Skin of body (tissue), 2 donors: ENCODE results near the gene LOXL3. TPM values are rescaled to one million over a fixed set of nuclear protein-coding genes. Genes with fewer than 3 reads are reported as not detected.
A peak's percentile ranks its signal among the peaks of the same experiment; 100 is the strongest.

ENCODE experiments used
- DNase-seq: peaks from one replicate; lab custom pipeline; 2025; lab: John Stamatoyannopoulos, UW
- total RNA-seq: library from RNA; depleted of rRNA; stranded (reverse); fragments of >200 nt; gene quantifications from one replicate; pipeline ENCODE4 v1.2.3, GENCODE V29; 2014

Gene LOXL3, protein sequence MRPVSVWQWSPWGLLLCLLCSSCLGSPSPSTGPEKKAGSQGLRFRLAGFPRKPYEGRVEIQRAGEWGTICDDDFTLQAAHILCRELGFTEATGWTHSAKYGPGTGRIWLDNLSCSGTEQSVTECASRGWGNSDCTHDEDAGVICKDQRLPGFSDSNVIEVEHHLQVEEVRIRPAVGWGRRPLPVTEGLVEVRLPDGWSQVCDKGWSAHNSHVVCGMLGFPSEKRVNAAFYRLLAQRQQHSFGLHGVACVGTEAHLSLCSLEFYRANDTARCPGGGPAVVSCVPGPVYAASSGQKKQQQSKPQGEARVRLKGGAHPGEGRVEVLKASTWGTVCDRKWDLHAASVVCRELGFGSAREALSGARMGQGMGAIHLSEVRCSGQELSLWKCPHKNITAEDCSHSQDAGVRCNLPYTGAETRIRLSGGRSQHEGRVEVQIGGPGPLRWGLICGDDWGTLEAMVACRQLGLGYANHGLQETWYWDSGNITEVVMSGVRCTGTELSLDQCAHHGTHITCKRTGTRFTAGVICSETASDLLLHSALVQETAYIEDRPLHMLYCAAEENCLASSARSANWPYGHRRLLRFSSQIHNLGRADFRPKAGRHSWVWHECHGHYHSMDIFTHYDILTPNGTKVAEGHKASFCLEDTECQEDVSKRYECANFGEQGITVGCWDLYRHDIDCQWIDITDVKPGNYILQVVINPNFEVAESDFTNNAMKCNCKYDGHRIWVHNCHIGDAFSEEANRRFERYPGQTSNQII
- total RNA-seq: 3.7 TPM

DNA sequence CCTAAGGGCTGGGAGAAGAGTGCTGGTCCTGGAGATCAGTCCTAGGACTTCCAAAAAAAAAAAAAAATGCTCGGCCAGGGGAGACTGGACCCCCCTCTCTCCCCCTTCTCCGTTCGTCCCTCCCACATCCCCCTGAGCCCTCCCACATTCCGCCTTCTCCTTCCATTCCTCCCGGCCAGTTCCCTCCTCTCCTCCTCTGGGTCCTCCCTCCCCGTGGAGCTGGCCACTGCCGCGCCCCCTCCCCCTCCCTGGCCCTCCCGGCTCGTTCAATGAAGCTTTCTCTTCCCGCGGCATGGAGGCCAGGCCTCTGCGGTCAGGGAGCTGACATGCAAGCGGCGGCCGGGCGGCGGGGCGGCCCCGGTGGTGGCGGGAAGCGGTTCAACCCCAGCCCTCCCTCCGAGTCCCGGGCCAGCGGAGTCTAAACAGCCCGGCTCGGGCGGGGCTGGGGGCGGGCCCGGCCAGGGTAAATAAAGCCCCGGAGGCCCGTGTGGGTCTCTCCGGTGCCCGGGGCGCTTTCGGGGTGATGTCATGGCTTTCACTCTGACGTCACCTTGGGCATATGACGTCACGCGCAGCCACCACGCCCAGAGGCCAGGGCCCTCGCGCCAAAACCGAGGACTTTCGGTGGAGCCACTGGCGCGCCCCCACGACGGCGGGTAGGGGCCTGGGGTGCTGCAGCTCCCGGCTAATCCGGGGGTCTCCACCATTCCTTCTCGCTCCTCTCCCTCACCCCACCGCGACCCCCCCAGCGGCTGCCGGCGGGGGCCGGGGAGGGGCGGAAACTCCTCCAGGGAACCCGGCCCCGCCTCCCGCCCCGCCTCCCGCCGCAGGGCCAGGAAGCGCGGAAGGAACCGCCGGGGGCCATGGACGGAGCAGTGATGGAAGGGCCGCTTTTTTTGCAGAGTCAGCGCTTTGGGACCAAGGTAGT, at the start of gene LOXL3, which contains the start of gene DOK1:
TSS of gene LOXL3 (minus strand) at position 51 of the 928 bp plus-strand sequence. CDS start 1,308 bp downstream, outside the sequence.
TSS of gene DOK1 (plus strand) at position 829 of the 928 bp plus-strand sequence. CDS start at position 864, 35 bp downstream.
- peak; percentile 60 for DNase-seq

DNA sequence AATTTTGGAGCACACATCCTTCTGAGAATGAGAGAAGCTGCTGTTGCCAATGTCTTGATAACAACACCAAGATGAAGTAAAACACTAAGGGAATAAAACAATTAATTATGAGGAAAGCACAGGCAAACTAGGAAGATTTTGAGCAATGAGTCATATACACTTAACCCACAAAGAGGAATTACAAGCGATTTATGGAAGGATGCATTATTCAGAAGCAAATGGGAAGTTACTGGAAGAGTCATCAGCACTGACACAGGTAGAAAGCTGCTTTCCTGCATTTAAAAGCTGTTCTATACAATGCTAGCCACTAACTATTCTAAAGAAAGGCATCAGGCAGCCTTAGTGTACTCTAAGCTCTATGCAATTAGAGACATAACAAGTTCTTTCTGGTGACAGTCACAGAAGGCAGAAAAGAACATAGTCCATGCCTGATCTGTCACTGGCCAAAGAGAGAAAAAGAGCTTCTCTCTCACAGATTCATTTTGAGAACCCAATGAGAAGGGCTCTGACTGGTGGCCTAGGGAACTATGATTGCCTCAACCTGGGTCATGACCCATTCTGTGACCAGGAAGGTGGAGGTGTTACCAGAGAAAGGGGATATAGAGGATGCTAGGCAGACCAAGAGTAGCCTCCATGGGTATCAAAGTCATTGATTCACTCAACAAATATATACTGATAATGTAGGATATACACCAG, 49.0 kb upstream of the LOXL3 start:
- DNase-seq: no peak

DNA sequence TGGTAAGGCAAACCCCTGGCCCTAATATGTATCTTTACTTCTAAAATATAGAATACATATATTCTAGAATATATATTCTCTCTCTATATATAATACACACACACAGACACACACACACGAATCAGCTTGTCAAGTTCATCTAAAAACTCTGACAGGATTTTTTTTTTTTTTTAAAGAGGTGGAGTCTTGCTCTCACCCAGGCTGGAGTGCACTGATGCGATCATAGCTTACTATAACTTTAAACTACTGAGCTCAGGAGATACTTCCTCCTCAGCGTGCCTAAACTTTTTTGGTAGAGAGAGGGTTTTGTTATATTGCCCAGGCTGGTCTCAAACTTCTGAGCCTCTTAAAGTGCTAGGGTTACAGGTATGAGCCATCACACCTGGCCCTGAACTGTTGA, 45.9 kb upstream of the LOXL3 start:
- no peak for DNase-seq

GRCh38 chr2:74597410-74597809, 43.7 kb upstream of the LOXL3 start:
- peak; percentile 28 for DNase-seq

GRCh38 chr2:74596584-74596983, 42.8 kb upstream of the LOXL3 start:
- DNase-seq: no peak

- DNase-seq: no peak
Measured at GRCh38 chr2:74593826-74594772, 40.4 kb upstream of the LOXL3 start.

DNA sequence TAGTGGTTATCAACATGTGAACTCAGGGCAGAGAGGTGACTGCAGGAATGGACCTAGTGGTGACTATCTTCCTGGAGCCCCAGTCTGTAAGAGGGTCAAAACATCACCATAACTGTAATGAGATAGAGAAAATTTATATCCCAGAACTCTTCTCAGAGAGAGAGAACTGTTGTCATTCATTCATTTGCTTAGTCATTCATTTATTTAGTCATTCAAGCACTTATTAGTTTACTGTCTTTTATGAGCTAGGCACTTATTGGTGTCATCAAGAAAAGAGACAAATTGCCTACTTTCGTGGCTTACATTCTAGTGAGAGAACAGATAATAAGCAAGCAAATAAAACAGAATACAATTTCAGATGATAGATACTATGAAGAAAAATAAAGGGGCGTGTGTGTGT, 34.9 kb upstream of the LOXL3 start:
- DNase-seq: no peak

DNA sequence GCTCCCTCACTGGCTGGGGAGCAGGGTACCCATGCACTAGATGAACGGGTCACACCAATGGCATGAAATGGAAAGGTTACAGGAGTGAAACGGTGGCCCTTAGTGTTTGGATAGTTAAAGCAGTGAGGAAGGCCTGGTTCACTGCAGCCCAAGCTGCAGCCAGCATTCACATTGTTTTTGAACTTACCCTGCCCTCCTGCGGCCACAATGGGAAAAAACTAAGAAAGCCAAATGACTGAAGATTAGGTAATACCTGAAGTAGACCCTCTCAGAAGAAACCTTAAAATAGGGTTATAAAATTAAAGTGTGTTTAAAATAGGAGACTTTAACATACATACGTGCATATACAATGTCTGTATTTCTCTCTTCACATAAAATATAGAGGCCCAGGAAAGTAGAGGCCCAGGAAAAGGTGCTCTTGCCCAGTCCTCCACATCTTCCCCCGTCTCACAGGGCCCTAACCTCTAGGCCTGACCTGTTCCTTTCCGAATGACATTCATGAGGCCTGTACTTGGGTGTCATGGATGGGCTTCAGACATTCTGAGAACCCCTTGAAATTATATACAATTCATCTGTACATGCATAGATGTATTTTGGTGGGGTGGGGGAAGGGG, 34.0 kb upstream of the LOXL3 start:
- DNase-seq: peak; percentile 50

GRCh38 chr2:74585406-74586185, 31.9 kb upstream of the LOXL3 start:
- no peak for DNase-seq

- DNase-seq: no peak
Measured at GRCh38 chr2:74584088-74584645, 30.4 kb upstream of the LOXL3 start.

DNA sequence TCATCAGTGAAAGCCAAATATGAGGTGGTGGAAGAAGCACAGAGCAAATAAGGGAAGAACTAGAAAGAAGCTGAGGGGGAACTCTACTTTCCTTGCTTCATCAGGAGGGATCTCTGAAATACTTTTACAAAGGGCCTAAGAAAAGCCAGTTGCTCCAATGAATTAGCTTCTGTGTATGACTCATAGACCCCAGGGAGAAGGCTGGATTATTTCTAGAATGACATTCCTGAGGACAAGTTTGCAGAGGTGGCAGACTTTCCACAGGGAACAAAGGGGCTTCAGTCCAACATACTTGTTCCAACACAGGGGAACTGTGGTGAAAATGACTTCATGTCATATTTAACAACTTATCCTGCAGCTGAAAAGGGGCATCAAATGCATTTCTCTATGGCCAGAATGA, 29.8 kb upstream of the LOXL3 start:
- no peak for DNase-seq

GRCh38 chr2:74582184-74582583, 28.4 kb upstream of the LOXL3 start:
- no peak for DNase-seq

DNA sequence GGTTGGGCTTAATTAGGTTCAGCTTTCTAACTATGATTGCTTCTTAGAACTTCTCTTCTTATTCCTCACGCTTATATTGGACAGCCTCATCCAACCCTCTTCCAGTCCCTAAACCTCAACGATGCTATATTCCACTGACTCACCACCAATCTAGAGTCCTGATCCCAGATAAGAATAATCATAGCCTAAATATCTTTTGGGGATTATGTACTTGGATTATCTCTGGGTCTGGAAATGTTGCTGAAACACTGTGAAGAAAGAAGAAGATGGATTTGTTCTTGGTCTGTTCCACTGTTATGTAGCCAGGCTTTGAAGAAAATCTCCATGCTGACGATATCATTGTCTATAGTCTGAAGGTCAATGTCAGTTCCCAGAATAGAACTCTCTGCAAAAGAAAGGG, 27.7 kb upstream of the LOXL3 start:
- no peak for DNase-seq

GRCh38 chr2:74578408-74578807, 24.7 kb upstream of the LOXL3 start:
- no peak for DNase-seq

DNA sequence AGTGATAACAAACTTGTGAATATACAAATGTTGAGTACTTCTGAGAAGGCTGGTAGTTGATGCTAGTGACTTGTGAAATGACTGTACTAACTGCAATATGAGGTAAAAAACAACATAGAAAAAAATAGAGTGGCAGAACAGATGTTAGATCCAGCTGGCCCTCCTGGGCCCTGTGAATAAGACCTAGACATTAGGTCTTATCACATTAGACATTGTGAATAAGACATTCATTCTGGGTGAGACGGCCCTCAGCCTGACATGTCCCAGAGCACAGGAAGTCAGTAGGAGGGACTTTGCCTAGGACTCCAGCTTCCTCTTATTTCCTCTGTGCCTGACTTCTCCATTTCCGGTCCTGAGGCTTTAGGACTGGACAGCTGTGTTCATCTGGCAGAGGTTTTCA, 23.7 kb upstream of the LOXL3 start:
- no peak for DNase-seq

DNA sequence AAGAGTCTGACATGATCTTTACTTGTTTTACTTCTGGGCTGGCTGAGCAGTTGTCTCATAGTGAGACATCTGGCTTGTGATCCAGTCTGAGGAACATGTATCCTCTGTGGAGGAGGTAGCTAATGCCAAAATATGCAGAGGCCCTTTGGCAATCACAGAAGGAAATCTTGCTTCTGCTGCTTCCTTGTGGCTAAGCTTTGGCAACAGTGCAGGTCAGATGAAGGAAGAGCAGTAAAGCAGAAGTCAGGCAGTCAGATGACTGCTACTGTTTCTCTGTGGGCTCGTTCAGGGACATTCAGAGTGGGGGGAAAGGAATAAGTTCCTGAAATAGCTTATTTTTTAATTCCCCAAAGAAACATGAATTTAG, 23.1 kb upstream of the LOXL3 start:
- DNase-seq: peak; percentile 66

DNA sequence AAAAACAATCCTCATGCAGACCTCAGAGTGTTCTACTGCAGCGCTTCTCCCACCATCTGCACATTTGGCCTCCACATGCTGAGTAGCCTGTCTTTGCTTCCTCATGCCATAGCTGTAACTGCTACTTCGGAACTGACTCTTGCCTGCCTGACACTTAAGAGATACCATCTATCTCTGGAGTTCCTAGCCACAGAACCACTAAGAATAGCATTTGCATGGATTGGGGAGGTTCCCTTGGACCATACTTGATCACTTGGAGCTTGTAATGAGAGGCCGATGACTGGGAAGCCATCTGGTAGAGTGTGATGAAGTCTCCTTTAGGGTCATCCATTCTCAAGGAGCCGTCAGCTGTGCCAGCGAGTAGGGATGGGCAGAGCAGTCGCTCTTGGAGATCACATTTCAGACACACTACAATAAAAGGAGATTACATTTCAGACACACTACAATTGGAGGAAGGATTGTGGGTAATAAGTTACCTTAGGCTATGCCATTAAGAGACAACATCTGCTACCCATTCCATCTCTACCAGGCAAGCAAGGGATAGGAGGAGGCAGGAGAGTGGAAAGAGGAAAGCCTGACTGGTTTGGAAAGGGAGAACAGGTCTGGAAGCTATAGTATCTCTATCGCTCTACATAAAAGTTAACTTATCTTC, 22.6 kb upstream of the LOXL3 start:
- DNase-seq: peak; percentile 52

- DNase-seq: no peak
Measured at GRCh38 chr2:74575320-74575719, 21.6 kb upstream of the LOXL3 start.
